Endodermal cell (in vitro differentiated cells): ENCODE data around the gene KCNT2. TPM values are rescaled to one million over a fixed set of nuclear protein-coding genes. Genes with fewer than 3 reads are reported as not detected.

Experiments
- DNase-seq: peaks from one replicate; pipeline ENCODE4 v3.0.0-alpha.2; 2017
- H3K27ac ChIP-seq: 2 replicates; pipeline ENCODE4 v1.5.1; 2013; ENCODE audit warnings: mild to moderate bottlenecking, low read depth, low read length, moderate library complexity
- H3K27me3 ChIP-seq: 2 replicates; pipeline ENCODE4 v1.6.1; 2013; ENCODE audit warnings: mild to moderate bottlenecking, low read length, moderate library complexity; ENCODE audit not compliant: insufficient read depth, control insufficient read depth, poor library complexity, severe bottlenecking
- H3K36me3 ChIP-seq: 2 replicates; pipeline ENCODE4 v1.7.0; 2013; ENCODE audit warnings: mild to moderate bottlenecking, low read length, moderate library complexity; ENCODE audit not compliant: control insufficient read depth, insufficient read depth
- H3K4me1 ChIP-seq: one replicate; pipeline ENCODE4 v1.7.0; 2013; ENCODE audit warnings: low read length; ENCODE audit not compliant: control insufficient read depth, insufficient read depth
- H3K4me3 ChIP-seq: 2 replicates; pipeline ENCODE4 v1.5.1; 2013; ENCODE audit warnings: mild to moderate bottlenecking, low read length, moderate library complexity
- H3K9ac ChIP-seq: 2 replicates; pipeline ENCODE4 v1.6.1; 2013; ENCODE audit warnings: mild to moderate bottlenecking, low read length, moderate library complexity; ENCODE audit not compliant: poor library complexity, severe bottlenecking; ENCODE audit errors: extremely low read depth
- H3K9me3 ChIP-seq: 2 replicates; pipeline ENCODE4 v1.6.1; 2013; ENCODE audit warnings: mild to moderate bottlenecking, low read length, moderate library complexity; ENCODE audit not compliant: control insufficient read depth
- H3K27ac Mint-ChIP-seq: 2 replicates; pipeline ENCODE4 v1.8.0; 2020; ENCODE audit warnings: mixed read lengths
- H3K27me3 Mint-ChIP-seq: 2 replicates; pipeline ENCODE4 v1.8.0; 2021; ENCODE audit warnings: mild to moderate bottlenecking, mixed read lengths; ENCODE audit not compliant: insufficient read depth
- H3K36me3 Mint-ChIP-seq: 2 replicates; pipeline ENCODE4 v1.8.0; 2020; ENCODE audit warnings: low read depth, mixed read lengths
- H3K4me1 Mint-ChIP-seq: 2 replicates; pipeline ENCODE4 v1.8.0; 2020; ENCODE audit warnings: mixed read lengths
- H3K4me3 Mint-ChIP-seq: 2 replicates; pipeline ENCODE4 v1.8.0; 2020; ENCODE audit warnings: mild to moderate bottlenecking, moderate library complexity, mixed read lengths
- H3K9me3 Mint-ChIP-seq: 2 replicates; pipeline ENCODE4 v1.8.0; 2020; ENCODE audit warnings: mild to moderate bottlenecking, mixed read lengths
- WGBS, 2 experiments: methylation state at CpG; one replicate each; pipeline versions ENCODE4 v1.1.5 to v1.1.7; 2013; ENCODE audit warnings: missing lambda C conversion rate in 2 of 2, mixed read lengths in 1 of 2; ENCODE audit not compliant: insufficient coverage in 1 of 2, insufficient read length in 1 of 2; 5-methylcytosine and 5-hydroxymethylcytosine counted together
- total RNA-seq, 2 donors: library from RNA; stranded (reverse); fragmentation: NEBNext Ultra II Directional in 1 of 2; extraction: Animal tissue kit (Norgen Biotek cat#: 25700) in 1 of 2; gene quantifications; 2 replicates in 1 of 2; 3 replicates in 1 of 2; pipeline ENCODE4 v1.2.1, GENCODE V29; 2021
- TF ChIP-seq, protein P1 (sequence below): fragments of 200-600 bp; sonication (generic); conservative IDR thresholded peaks from 2 replicates; pipeline ENCODE4 v1.5.0; 2021; ENCODE audit warnings: antibody characterized with exemption, mild to moderate bottlenecking

Gene KCNT2
- total RNA-seq, 2 donors from 2014 or later = 9.1 to 12.1 TPM

GRCh38 chr1:196387766-196388165 lies 220.5 kb downstream of the KCNT2 start:
- H3K27ac Mint-ChIP-seq = no peak overlapping the region
- no peak for DNase-seq
- TF ChIP-seq, protein P1, sequence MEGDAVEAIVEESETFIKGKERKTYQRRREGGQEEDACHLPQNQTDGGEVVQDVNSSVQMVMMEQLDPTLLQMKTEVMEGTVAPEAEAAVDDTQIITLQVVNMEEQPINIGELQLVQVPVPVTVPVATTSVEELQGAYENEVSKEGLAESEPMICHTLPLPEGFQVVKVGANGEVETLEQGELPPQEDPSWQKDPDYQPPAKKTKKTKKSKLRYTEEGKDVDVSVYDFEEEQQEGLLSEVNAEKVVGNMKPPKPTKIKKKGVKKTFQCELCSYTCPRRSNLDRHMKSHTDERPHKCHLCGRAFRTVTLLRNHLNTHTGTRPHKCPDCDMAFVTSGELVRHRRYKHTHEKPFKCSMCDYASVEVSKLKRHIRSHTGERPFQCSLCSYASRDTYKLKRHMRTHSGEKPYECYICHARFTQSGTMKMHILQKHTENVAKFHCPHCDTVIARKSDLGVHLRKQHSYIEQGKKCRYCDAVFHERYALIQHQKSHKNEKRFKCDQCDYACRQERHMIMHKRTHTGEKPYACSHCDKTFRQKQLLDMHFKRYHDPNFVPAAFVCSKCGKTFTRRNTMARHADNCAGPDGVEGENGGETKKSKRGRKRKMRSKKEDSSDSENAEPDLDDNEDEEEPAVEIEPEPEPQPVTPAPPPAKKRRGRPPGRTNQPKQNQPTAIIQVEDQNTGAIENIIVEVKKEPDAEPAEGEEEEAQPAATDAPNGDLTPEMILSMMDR = no peak
- H3K27me3 Mint-ChIP-seq = no peaks in the 10 kb centered on the region
- no peak overlapping the region for H3K27ac ChIP-seq
- H3K4me1 Mint-ChIP-seq = no peaks in the 10 kb centered on the region
- no peaks in the 10 kb centered on the region for H3K36me3 ChIP-seq
- no peaks in the 10 kb centered on the region for H3K9me3 ChIP-seq
- H3K36me3 Mint-ChIP-seq = no peaks in the 10 kb centered on the region
- WGBS, 2 experiments = 85% methylated on average over 2 of the region's 3 CpGs; no CpG with 5 or more reads in 1 of the 2 experiments
- no peaks in the 10 kb centered on the region for H3K27me3 ChIP-seq
- H3K9ac ChIP-seq = no peak overlapping the region
- H3K4me1 ChIP-seq = no peaks in the 10 kb centered on the region
- H3K4me3 Mint-ChIP-seq = no peak overlapping the region
- no peaks in the 10 kb centered on the region for H3K9me3 Mint-ChIP-seq
- H3K4me3 ChIP-seq = no peak overlapping the region

DNA sequence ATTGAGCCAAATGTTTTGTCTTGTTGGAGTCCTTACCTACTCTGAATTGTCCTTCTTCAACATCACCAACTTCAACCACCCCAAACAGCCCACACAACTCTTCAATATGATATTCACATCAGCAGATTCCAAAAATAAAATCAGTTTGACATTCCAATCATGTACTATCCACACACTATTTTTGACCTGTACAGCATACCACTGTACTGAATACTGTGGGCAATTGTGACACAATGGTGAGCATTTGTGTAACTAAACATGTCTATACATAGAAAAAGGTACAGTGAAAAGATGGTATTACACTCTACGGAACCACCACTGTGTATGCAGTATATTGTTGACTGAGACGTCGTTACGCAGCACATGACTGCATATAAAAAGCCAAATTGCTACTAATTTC lies 223.1 kb downstream of the KCNT2 start:
- H3K27ac ChIP-seq = no peak overlapping the region
- TF ChIP-seq, protein P1 = no peak
- WGBS, 2 experiments = 95% methylated on average over 4 of the region's 4 CpGs; no CpG with 5 or more reads in 1 of the 2 experiments
- H3K36me3 ChIP-seq = no peaks in the 10 kb centered on the region
- H3K27ac Mint-ChIP-seq = no peak overlapping the region
- H3K4me3 Mint-ChIP-seq = no peak overlapping the region
- H3K27me3 ChIP-seq = no peaks in the 10 kb centered on the region
- no peak overlapping the region for H3K9ac ChIP-seq
- no peak for DNase-seq
- no peaks in the 10 kb centered on the region for H3K4me1 Mint-ChIP-seq
- H3K9me3 Mint-ChIP-seq = no peaks in the 10 kb centered on the region
- H3K4me1 ChIP-seq = no peaks in the 10 kb centered on the region
- H3K9me3 ChIP-seq = no peaks in the 10 kb centered on the region
- H3K27me3 Mint-ChIP-seq = no peaks in the 10 kb centered on the region
- H3K36me3 Mint-ChIP-seq = no peaks in the 10 kb centered on the region
- H3K4me3 ChIP-seq = no peak overlapping the region

GRCh38 chr1:196382383-196382782 lies 225.9 kb downstream of the KCNT2 start:
- H3K4me3 ChIP-seq = no peak overlapping the region
- Mint-ChIP-seq H3K36me3 (no peaks in the 10 kb centered on the region), H3K27me3 (no peaks in the 10 kb centered on the region), H3K9me3 (no peaks in the 10 kb centered on the region), H3K4me3 (no peak overlapping the region), H3K27ac (no peak overlapping the region), H3K4me1 (no peaks in the 10 kb centered on the region)
- H3K9ac ChIP-seq = no peak overlapping the region
- DNase-seq = no peak
- no peaks in the 10 kb centered on the region for H3K36me3 ChIP-seq
- no peaks in the 10 kb centered on the region for H3K9me3 ChIP-seq
- no peak overlapping the region for H3K27ac ChIP-seq
- WGBS, 2 experiments = 90 to 100% methylated on average over 2 to 6 of the region's 6 CpGs
- no peaks in the 10 kb centered on the region for H3K27me3 ChIP-seq
- TF ChIP-seq, protein P1 = no peak
- no peaks in the 10 kb centered on the region for H3K4me1 ChIP-seq
